K562 (cell line): ENCODE data around the gene PAF1. TPM values are rescaled to one million over a fixed set of nuclear protein-coding genes. Genes with fewer than 3 reads are reported as not detected.

ENCODE experiments used
- ATAC-seq: fragments of 200-7000 bp; cut with Tn5 transposase; 3 replicates; pipeline ENCODE4 v1.9.1; 2020; ENCODE audit warnings: moderate library complexity
- BruUV-seq: library from RNA; stranded (reverse); fragments of 400-500 nt; replicated peaks from 2 replicates; lab custom pipeline; 2021; lab: Mats Ljungman, UMichigan
- CTCF ChIA-PET: fragments of 300-600 bp; formaldehyde crosslinking; extraction: SDS; loops from one replicate; lab custom pipeline; 2021; ENCODE audit warnings: low intra/inter-chr PET ratio; lab: Yijun Ruan, JAX
- POLR2A ChIA-PET: fragments of 300-600, 350-650 bp; sonication (Branson Sonifier 250); formaldehyde crosslinking; extraction: SDS; loops from one replicate; lab custom pipeline; 2021; ENCODE audit warnings: antibody characterized with exemption, inconsistent platforms; lab: Yijun Ruan, JAX
- DNase-seq, 4 experiments: peaks; one replicate each; pipeline versions ENCODE4 v3.0.0 to v3.0.0-alpha.2; 2011 to 2018; ENCODE audit warnings: low spot score in 3 of 4, mixed read lengths in 3 of 4; ENCODE audit errors: extremely low read depth in 1 of 4
- FAIRE-seq: peaks from 2 replicates; lab custom pipeline; 2011; peaks lifted over from hg19 to GRCh38; lab: Jason Lieb, UNC
- H2AFZ ChIP-seq: 2 replicates; pipeline ENCODE4 v1.6.0; 2011; ENCODE audit warnings: low read depth, low read length, control low read depth, inconsistent platforms
- H3K27ac ChIP-seq: fragments of 200-600 bp; 3 replicates; pipeline ENCODE4 v1.8.0; 2011; ENCODE audit warnings: low read depth, mild to moderate bottlenecking, control low read depth, inconsistent platforms, low read length, moderate library complexity, mixed read lengths; ENCODE audit errors: extremely low read depth
- H3K27me3 ChIP-seq, 2 experiments: fragments of 300-600 bp in 1 of 2; 2 replicates in 1 of 2; 3 replicates in 1 of 2; pipeline versions ENCODE4 v1.6.0 to v1.8.0; 2011; ENCODE audit warnings: inconsistent platforms in 2 of 2, low read length in 2 of 2, mild to moderate bottlenecking in 1 of 2, mixed read lengths in 1 of 2, moderate library complexity in 1 of 2; ENCODE audit not compliant: control insufficient read depth in 2 of 2, insufficient read depth in 2 of 2
- H3K36me3 ChIP-seq: fragments of 300-600 bp; 3 replicates; pipeline ENCODE4 v1.8.0; 2011; ENCODE audit warnings: mild to moderate bottlenecking, low read length, inconsistent platforms; ENCODE audit not compliant: control insufficient read depth, insufficient read depth
- H3K4me1 ChIP-seq, 2 experiments: fragments of 200-600 bp in 1 of 2; replicated peaks in 1 of 2; 2 replicates in 1 of 2; 3 replicates in 1 of 2; pipeline versions ENCODE4 v1.5.1 to v1.8.0; 2011; ENCODE audit warnings: inconsistent platforms in 2 of 2, low read length in 2 of 2, mild to moderate bottlenecking in 1 of 2, mixed read lengths in 1 of 2, moderate library complexity in 1 of 2; ENCODE audit not compliant: control insufficient read depth in 2 of 2, insufficient read depth in 2 of 2
- H3K4me2 ChIP-seq: 2 replicates; pipeline ENCODE4 v1.6.1; 2011; ENCODE audit warnings: low read length, control low read depth, inconsistent platforms, mixed read lengths; ENCODE audit not compliant: insufficient read depth
- H3K4me3 ChIP-seq: fragments of 200-600 bp; sonication (generic), shearing (Covaris generic); 2 replicates; pipeline ENCODE4 v1.5.1; 2016; ENCODE audit warnings: control low read depth, inconsistent platforms
- H3K79me2 ChIP-seq: fragments of 200-600 bp; 3 replicates; pipeline ENCODE4 v1.8.0; 2011; ENCODE audit warnings: low read length, inconsistent platforms; ENCODE audit not compliant: control insufficient read depth, insufficient read depth
- H3K9ac ChIP-seq, 2 experiments: 2 replicates each; pipeline versions ENCODE4 v1.6.0 to v1.6.1; 2011; ENCODE audit warnings: low read depth in 2 of 2, low read length in 2 of 2, control low read depth in 1 of 2, inconsistent platforms in 1 of 2, mild to moderate bottlenecking in 1 of 2, mixed read lengths in 1 of 2; ENCODE audit not compliant: insufficient read depth in 1 of 2
- H3K9me1 ChIP-seq: one replicate; pipeline ENCODE4 v1.6.0; 2011; ENCODE audit warnings: inconsistent platforms, mild to moderate bottlenecking, low read length, moderate library complexity; ENCODE audit not compliant: control insufficient read depth, insufficient read depth
- H3K9me3 ChIP-seq: replicated peaks from 2 replicates; pipeline ENCODE4 v1.5.1; 2011; ENCODE audit warnings: low read depth, low read length, inconsistent platforms; ENCODE audit not compliant: control insufficient read depth, insufficient read depth
- H4K20me1 ChIP-seq: replicated peaks from 2 replicates; pipeline ENCODE4 v1.6.1; 2011; ENCODE audit warnings: low read length, inconsistent platforms, mixed read lengths; ENCODE audit not compliant: control insufficient read depth, insufficient read depth
- AFF4 ChIP-seq: sonication (generic); formaldehyde crosslinking; IDR thresholded peaks from 2 replicates; pipeline ENCODE4 v1.8.0; 2023; ENCODE audit warnings: mild to moderate bottlenecking, missing genetic modification reagents
- CREB1 ChIP-seq, 2 experiments: sonication (generic) in 1 of 2; formaldehyde crosslinking in 1 of 2; IDR thresholded peaks; 2 replicates each; pipeline versions ENCODE4 v1.6.1 to v1.8.0; 2012 to 2022; ENCODE audit warnings: inconsistent platforms in 1 of 2, mild to moderate bottlenecking in 1 of 2, missing genetic modification reagents in 1 of 2, moderate library complexity in 1 of 2
- EZH2 ChIP-seq: IDR thresholded peaks from 2 replicates; pipeline ENCODE4 v1.6.1; 2012; ENCODE audit warnings: low read depth, mild to moderate bottlenecking, inconsistent platforms, low read length, borderline replicate concordance
- FOXA3 ChIP-seq, 2 experiments: fragments of 450-650 bp in 1 of 2; sonication (generic) in 1 of 2; formaldehyde crosslinking; IDR thresholded peaks in 1 of 2; conservative IDR thresholded peaks in 1 of 2; 2 replicates each; pipeline versions ENCODE4 v1.4.0 to v1.8.0; 2020 to 2022; ENCODE audit warnings: mild to moderate bottlenecking in 2 of 2, missing genetic modification reagents in 1 of 2
- GTF2E2 ChIP-seq: fragments of 200-800 bp; sonication (Bioruptor generic); IDR thresholded peaks from 2 replicates; pipeline ENCODE4 v1.6.1; 2016; ENCODE audit warnings: missing genetic modification characterization, missing compliant biosample characterization
- HNRNPH1 ChIP-seq: fragments of 200-400 bp; formaldehyde crosslinking; optimal IDR thresholded peaks from 2 replicates; pipeline ENCODE3; 2017; ENCODE audit warnings: low read depth, mild to moderate bottlenecking, low read length, moderate library complexity
- KAT8 ChIP-seq: fragments of 450-650 bp; IDR thresholded peaks from 2 replicates; pipeline ENCODE4 v1.6.1; 2016; ENCODE audit warnings: low read depth, mild to moderate bottlenecking
- LARP7 ChIP-seq: fragments of 450-650 bp; IDR thresholded peaks from 2 replicates; pipeline ENCODE4 v1.6.1; 2016
- MYNN ChIP-seq, 2 experiments: sonication (generic); formaldehyde crosslinking in 1 of 2; IDR thresholded peaks; 2 replicates each; pipeline versions ENCODE4 v1.5.0 to v1.6.1; 2016 to 2020; ENCODE audit warnings: antibody characterized with exemption in 1 of 2, missing genetic modification reagents in 1 of 2
- NCOR1 ChIP-seq: fragments of 450-650 bp; IDR thresholded peaks from 2 replicates; pipeline ENCODE4 v1.6.1; 2016; ENCODE audit warnings: mild to moderate bottlenecking, moderate library complexity
- SMARCE1 ChIP-seq: fragments of 450-650 bp; IDR thresholded peaks from 2 replicates; pipeline ENCODE4 v1.7.1; 2016; ENCODE audit warnings: mild to moderate bottlenecking
- TFAM ChIP-seq: fragments of 250-450 bp; sonication (Bioruptor Pico); conservative IDR thresholded peaks from 2 replicates; pipeline ENCODE4 v1.5.0; 2021; ENCODE audit warnings: mild to moderate bottlenecking, moderate library complexity
- ZBTB9 ChIP-seq: fragments of 450-650 bp; formaldehyde crosslinking; IDR thresholded peaks from 2 replicates; pipeline ENCODE4 v1.4.0; 2020; ENCODE audit warnings: mild to moderate bottlenecking, moderate library complexity
- ZKSCAN3 ChIP-seq: fragments of 250-450 bp; sonication (Bioruptor Pico); IDR thresholded peaks from 2 replicates; pipeline ENCODE4 v1.4.0; 2020
- ZNF134 ChIP-seq: fragments of 250-450 bp; sonication (Bioruptor Pico); conservative IDR thresholded peaks from 2 replicates; pipeline ENCODE4 v1.4.0; 2020
- ZNF512 ChIP-seq: IDR thresholded peaks from 2 replicates; pipeline ENCODE4 v1.6.1; 2016; ENCODE audit warnings: missing genetic modification characterization, missing compliant biosample characterization
- ZNF589 ChIP-seq: fragments of 200-800 bp; sonication (Bioruptor generic); IDR thresholded peaks from 2 replicates; pipeline ENCODE4 v1.6.1; 2016; ENCODE audit warnings: low read depth, missing genetic modification characterization, missing compliant biosample characterization
- WGBS: fragments of 100-300 bp; shearing (Covaris generic); methylation state at CpG from one replicate; pipeline ENCODE4 v1.1.6; 2016; ENCODE audit warnings: low coverage, mixed read lengths; ENCODE audit not compliant: insufficient coverage; ENCODE audit errors: missing lambda C conversion rate; 5-methylcytosine and 5-hydroxymethylcytosine counted together
- in situ Hi-C: fragments of 300-500 bp; cut with MboI; formaldehyde crosslinking; loops from 4 replicates; pipeline ENCODE4 v1.15.0; 2018; ENCODE audit warnings: inconsistent platforms, mixed read lengths
- intact Hi-C: fragments of 100-400 bp; cut with micrococcal nuclease; formaldehyde crosslinking; loops from 2 replicates; pipeline ENCODE4 v1.14.2; 2022
- polyA plus RNA-seq, 8 experiments: library from polyadenylated mRNA; depleted of rRNA in 4 of 8; stranded (reverse) in 5 of 8; unstranded in 3 of 8; fragments of >200 nt; fragmentation: Nextera tagmentation in 2 of 8; fragmentation: Illumina TruSeq in 1 of 8; extraction: Ambion mirVana in 2 of 8; extraction: Trizol in 1 of 8; gene quantifications; 2 replicates each; pipeline versions ENCODE4 v1.2.1 to v1.2.3, GENCODE V29; 2011 to 2014; ENCODE audit warnings: inconsistent platforms in 1 of 8, missing spikeins in 1 of 8
- total RNA-seq, 7 experiments: library from RNA; depleted of rRNA in 6 of 7; stranded (reverse); fragments of >200 nt in 6 of 7; fragmentation: Illumina TruSeq in 2 of 7; extraction: Trizol in 2 of 7; gene quantifications; 2 replicates each; pipeline versions ENCODE4 v1.2.1 to v1.2.3, GENCODE V29; 2011 to 2021; ENCODE audit warnings: low replicate concordance in 1 of 7

PAF1 gene
- total and polyA plus RNA-seq, 9 of the 15 experiments (the other 6 are each of a cell fraction or from before 2014, with no cell fraction given): 1.5 to 45.0 (median 33.8) TPM

- ATAC-seq: no peak
- Histone ChIP-seq H3K4me3 (peak overlapping the region; percentile 95), H3K9me1 (no peaks in the 10 kb centered on the region), H2AFZ (peak overlapping the region; percentile 99), H3K9ac (peak overlapping the region; percentile 96 to 97), H3K4me1 (peaks cover 11 to 18% of the 10 kb centered on the region in 2 experiments), H3K27me3 (no peaks in the 10 kb centered on the region), H3K79me2 (peaks cover 27% of the 10 kb centered on the region), H3K4me2 (peak overlapping the region; percentile 97), H3K9me3 (no peaks in the 10 kb centered on the region), H3K36me3 (peaks cover 61% of the 10 kb centered on the region), H4K20me1 (0 out of 2 replicates have a peak, but pooled peaks cover 1% of the 10 kb centered on the region), H3K27ac (peak overlapping the region; percentile 99)
- BruUV-seq: no TSS peak
- POLR2A ChIA-PET: interaction anchor here (0.6 to 2.3 kb wide), 22 partner anchors 8 to 541 kb away, joined by 3 to 25 read pairs (median 4); partner anchors contain the start of genes PLEKHG2, RPS16 and ZFP36
- CTCF ChIA-PET: no interaction called here
- in situ Hi-C loops (no loop called here), intact Hi-C loops (loop anchor here (2.0 kb wide), 2 partner anchors 46 to 54 kb away; partner anchors contain the start of gene SUPT5H)
- FAIRE-seq: no peak
- DNase-seq: no peak
- WGBS: 0% methylated on average over 10 of the region's 10 CpGs
- no peak for TF ChIP-seq HNRNPH1
- no peak for TF ChIP-seq MYNN (IDR thresholded peaks at IDR 0.05)
- no peak for TF ChIP-seq MYNN (CRISPR knock-in tag; IDR thresholded peaks at IDR 0.05)
- no peak for TF ChIP-seq FOXA3 (CRISPR knock-in tag; conservative IDR thresholded peaks at IDR 0.05 in 1 of 2, IDR thresholded peaks at IDR 0.05 in 1 of 2)
- TF ChIP-seq LARP7: no peak
- TF ChIP-seq ZBTB9: no peak
- TF ChIP-seq NCOR1: no peak
- TF ChIP-seq TFAM: no peak
- TF ChIP-seq GTF2E2 (tag): no peak
- TF ChIP-seq SMARCE1: no peak
- peak; percentile 95 for TF ChIP-seq CREB1 (IDR thresholded peaks at IDR 0.05)
- no peak; the same call in 1 of the 2 replicates for TF ChIP-seq CREB1 (CRISPR knock-in tag; IDR thresholded peaks at IDR 0.05)
- TF ChIP-seq ZNF512: no peak
- TF ChIP-seq ZNF589 (CRISPR knock-in tag): 0 out of 2 replicates have a peak, but pooled peaks have one; percentile 35
- no peak for TF ChIP-seq EZH2
- TF ChIP-seq AFF4: 0 out of 2 replicates have a peak, but pooled peaks have one; percentile 61
- no peak for TF ChIP-seq KAT8
- TF ChIP-seq ZKSCAN3 (CRISPR knock-in tag): no peak
- TF ChIP-seq ZNF134 (CRISPR knock-in tag): no peak
These were observed 505 bp downstream of the PAF1 start for GRCh38 chr19:39390451-39390750.
